ENCODE results near the gene PTPN5.

- TF ChIP-seq POLR2A (IDR thresholded peaks at IDR 0.05), result no peak
- no peak for TF ChIP-seq CTCF (IDR thresholded peaks at IDR 0.05 in 8 of 11, conservative IDR thresholded peaks at IDR 0.05 in 3 of 11)
- TF ChIP-seq POLR2AphosphoS5 (IDR thresholded peaks at IDR 0.05), result no peak
These were observed 30.5 kb downstream of the PTPN5 start for GRCh38 chr11:18761144-18761543.
